Left ventricle myocardium superior (tissue), 1 donor: Measurements from ENCODE around the gene PRMT3. TPM values are rescaled to one million over a fixed set of nuclear protein-coding genes. Genes with fewer than 3 reads are reported as not detected.
"Not testable (repeated sequence)": the region's sequence is repeated elsewhere in the genome, so short reads cannot be mapped to it uniquely, and the experiment has no call there.

Experiments
- ATAC-seq: fragments of 200-7000 bp; cut with Tn5 transposase; one replicate; pipeline ENCODE4 v1.9.1; 2020; ENCODE audit warnings: mild to moderate bottlenecking, moderate library complexity
- DNase-seq: peaks from one replicate; pipeline ENCODE4 v3.0.0-alpha.2; 2020
- intact Hi-C: fragments of 100-400 bp; cut with micrococcal nuclease; formaldehyde crosslinking; loops from one replicate; pipeline ENCODE4 v1.11.0; 2022
- total RNA-seq: library from RNA; stranded (reverse); fragmentation: NEBNext Ultra II Directional; extraction: Animal tissue kit (Norgen Biotek cat#: 25700); gene quantifications from one replicate; pipeline ENCODE4 v1.2.1, GENCODE V29; 2021
- donor health status: DM: no; HTN: yes; CAD: no; lungs with severe emphysema.

PRMT3 gene
- total RNA-seq, 1 donor from 2014 or later, result 13.2 TPM

GRCh38 chr11:20551096-20551495 lies 163.6 kb downstream of the PRMT3 start:
- intact Hi-C loops, result no loop called here
- DNase-seq (no peak), ATAC-seq (no peak)

- ATAC-seq (no peak), DNase-seq (no peak)
- intact Hi-C loops, result no loop called here
Measured at GRCh38 chr11:20555783-20556182, 168.3 kb downstream of the PRMT3 start.

- intact Hi-C loops, ATAC-seq, DNase-seq: not testable (repeated sequence)
Measured at GRCh38 chr11:20556396-20556795, 168.9 kb downstream of the PRMT3 start.

- intact Hi-C loops, result no loop called here
- ATAC-seq, result no peak
Measured at GRCh38 chr11:20558741-20559140, 171.2 kb downstream of the PRMT3 start.

More at GRCh38 chr11:20558741-20559140, 171.2 kb downstream of the PRMT3 start:
- no peak for DNase-seq

Other genes starting within 250 kb of the PRMT3 start
- not detected for gene DBX1, start 227.2 kb upstream of the PRMT3 start, total RNA-seq
- gene HTATIP2, start 24.0 kb upstream of the PRMT3 start, total RNA-seq, result 20.9 TPM
- not detected for gene SLC6A5, start 211.9 kb downstream of the PRMT3 start, total RNA-seq